Right atrium auricular region (tissue), 2 donors: ENCODE measurements around the gene ATRN. TPM values are rescaled to one million over a fixed set of nuclear protein-coding genes. Genes with fewer than 3 reads are reported as not detected.

Experiments used
- DNase-seq: peaks from one replicate; pipeline ENCODE4 v3.0.0-alpha.2; 2019; ENCODE audit warnings: low spot score
- H3K27ac ChIP-seq, 2 donors: fragments of 200-600 bp; sonication (generic); 1 replicate in 1 of 2; 2 replicates in 1 of 2; pipeline ENCODE4 v1.5.1; 2016 to 2019
- H3K27me3 ChIP-seq, 2 donors: fragments of 200-600 bp; sonication (generic); one replicate each; pipeline versions ENCODE4 v1.5.1 to v1.6.0; 2017 to 2019
- H3K36me3 ChIP-seq: fragments of 200-600 bp; sonication (generic); one replicate; pipeline ENCODE4 v1.5.1; 2016
- H3K4me1 ChIP-seq, 2 donors: fragments of 200-600 bp; sonication (generic); one replicate each; pipeline versions ENCODE4 v1.5.1 to v1.6.0; 2017 to 2019
- H3K4me3 ChIP-seq, 2 donors: fragments of 200-600 bp; sonication (generic); 1 replicate in 1 of 2; 2 replicates in 1 of 2; pipeline ENCODE4 v1.5.1; 2017 to 2019; ENCODE audit warnings: mild to moderate bottlenecking in 1 of 2, moderate library complexity in 1 of 2
- H3K9me3 ChIP-seq, 2 donors: fragments of 200-600 bp; sonication (generic); one replicate each; pipeline ENCODE4 v1.5.1; 2019
- CTCF ChIP-seq, 2 donors: fragments of 200-600 bp; sonication (generic); IDR thresholded peaks; one replicate each; pipeline ENCODE4 v1.5.1; 2019; ENCODE audit warnings: antibody characterized with exemption in 2 of 2
- total RNA-seq, 2 donors: library from RNA; depleted of rRNA; stranded (reverse); fragments of >200 nt; gene quantifications; one replicate each; pipeline ENCODE4 v1.1.0, GENCODE V29; 2016

Gene ATRN
- total RNA-seq, 2 donors from 2014 or later: 22.5 to 28.1 TPM

- no peaks in the 10 kb centered on the region for H3K27me3 ChIP-seq
- H3K4me3 ChIP-seq: no peak overlapping the region
- no peaks in the 10 kb centered on the region for H3K4me1 ChIP-seq
- H3K27ac ChIP-seq: no peak overlapping the region
- no peaks in the 10 kb centered on the region for H3K36me3 ChIP-seq
- TF ChIP-seq CTCF (IDR thresholded peaks at IDR 0.05): no peak
- peaks cover 0 to 15% of the 10 kb centered on the region in 2 donors for H3K9me3 ChIP-seq
- no peak for DNase-seq
Observed at GRCh38 chr20:3486850-3487249, 16.0 kb downstream of the ATRN start.

- TF ChIP-seq CTCF (IDR thresholded peaks at IDR 0.05): no peak
- H3K27me3 ChIP-seq: no peaks in the 10 kb centered on the region
- no peaks in the 10 kb centered on the region for H3K4me1 ChIP-seq
- H3K36me3 ChIP-seq: no peaks in the 10 kb centered on the region
- H3K27ac ChIP-seq: no peak overlapping the region
- H3K9me3 ChIP-seq: peaks cover 0 to 14% of the 10 kb centered on the region in 2 donors
- H3K4me3 ChIP-seq: no peak overlapping the region
- no peak for DNase-seq
Observed at GRCh38 chr20:3492669-3493068, 21.9 kb downstream of the ATRN start.

GRCh38 chr20:3494218-3494617 lies 23.4 kb downstream of the ATRN start:
- no peaks in the 10 kb centered on the region for H3K36me3 ChIP-seq
- H3K4me3 ChIP-seq: no peak overlapping the region
- TF ChIP-seq CTCF (IDR thresholded peaks at IDR 0.05): no peak
- DNase-seq: no peak
- H3K27me3 ChIP-seq: no peaks in the 10 kb centered on the region
- H3K4me1 ChIP-seq: no peaks in the 10 kb centered on the region
- peaks cover 0 to 14% of the 10 kb centered on the region in 2 donors for H3K9me3 ChIP-seq
- no peak overlapping the region for H3K27ac ChIP-seq

GRCh38 chr20:3502878-3503277 lies 32.1 kb downstream of the ATRN start:
- DNase-seq: no peak
- TF ChIP-seq CTCF (IDR thresholded peaks at IDR 0.05): no peak
- H3K4me3 ChIP-seq: no peak overlapping the region
- H3K27ac ChIP-seq: no peak overlapping the region
- H3K9me3 ChIP-seq: no peaks in the 10 kb centered on the region
- no peaks in the 10 kb centered on the region for H3K4me1 ChIP-seq
- no peaks in the 10 kb centered on the region for H3K27me3 ChIP-seq
- no peaks in the 10 kb centered on the region for H3K36me3 ChIP-seq

- Histone ChIP-seq H3K4me3 (no peak overlapping the region), H3K27me3 (no peaks in the 10 kb centered on the region), H3K27ac (no peak overlapping the region), H3K9me3 (no peaks in the 10 kb centered on the region), H3K36me3 (no peaks in the 10 kb centered on the region), H3K4me1 (no peaks in the 10 kb centered on the region)
- no peak for TF ChIP-seq CTCF (IDR thresholded peaks at IDR 0.05)
- no peak for DNase-seq
Observed at GRCh38 chr20:3505148-3505547, 34.3 kb downstream of the ATRN start.

- H3K36me3 ChIP-seq: no peaks in the 10 kb centered on the region
- H3K4me3 ChIP-seq: no peak overlapping the region
- no peaks in the 10 kb centered on the region for H3K27me3 ChIP-seq
- no peak for TF ChIP-seq CTCF (IDR thresholded peaks at IDR 0.05)
- H3K9me3 ChIP-seq: no peaks in the 10 kb centered on the region
- H3K4me1 ChIP-seq: no peaks in the 10 kb centered on the region
- DNase-seq: no peak
- no peak overlapping the region for H3K27ac ChIP-seq
Observed at GRCh38 chr20:3509064-3509463, 38.2 kb downstream of the ATRN start.
